Kasumi-1 (cell line): ENCODE results near the gene FGF14.

Experiments used
- DNase-seq, 2 experiments: peaks; one replicate each; lab custom pipeline; 2025; lab: John Stamatoyannopoulos, UW

FGF14 gene

DNA sequence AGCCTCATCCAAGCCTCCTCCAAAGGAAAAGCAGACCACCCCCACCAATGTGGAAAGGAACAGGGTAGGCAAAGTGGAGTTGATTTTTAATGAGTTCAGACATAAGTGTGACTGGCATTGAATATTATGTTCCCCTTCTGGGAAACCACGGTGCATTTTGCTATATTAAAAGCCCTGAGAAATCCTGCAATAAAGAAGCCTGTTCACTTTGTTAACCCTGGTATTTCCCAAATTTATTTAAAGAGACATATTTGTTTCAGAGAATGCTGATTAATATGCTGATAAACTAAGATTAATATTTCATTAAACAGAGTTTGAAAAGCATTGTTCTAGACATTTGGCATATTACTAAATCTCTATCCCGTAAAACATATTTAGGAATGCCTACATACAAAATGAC is 151.4 kb downstream of the FGF14 start:
- no peak for DNase-seq

DNA sequence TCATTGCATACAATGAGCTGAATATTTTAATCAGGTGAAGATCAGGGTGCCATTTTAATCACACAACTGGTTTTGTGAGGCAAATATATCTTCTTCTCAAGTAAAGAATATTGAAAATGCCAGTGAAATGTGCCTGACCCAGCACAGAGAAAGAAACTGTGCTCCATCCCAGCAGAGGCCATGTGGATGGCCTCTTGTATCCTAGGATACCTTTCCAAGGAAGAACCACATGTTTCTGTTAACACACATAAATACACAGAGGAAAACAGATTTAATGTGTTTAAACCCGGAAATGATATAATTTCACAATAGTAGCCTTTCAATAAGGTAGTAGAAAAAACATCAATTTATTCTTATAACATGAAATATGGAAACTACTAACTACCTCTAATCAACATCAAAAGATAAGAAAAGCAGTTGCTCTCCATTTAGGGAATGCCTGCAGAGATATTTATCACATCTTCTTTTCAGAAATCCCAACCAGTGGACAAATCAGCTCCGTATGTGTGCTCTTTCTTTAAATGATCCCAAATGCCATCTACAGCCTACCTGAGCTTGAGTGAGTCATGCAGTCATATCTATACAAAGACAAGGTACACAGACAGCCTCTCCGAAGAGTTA is 157.1 kb downstream of the FGF14 start:
- DNase-seq: no peak

DNA sequence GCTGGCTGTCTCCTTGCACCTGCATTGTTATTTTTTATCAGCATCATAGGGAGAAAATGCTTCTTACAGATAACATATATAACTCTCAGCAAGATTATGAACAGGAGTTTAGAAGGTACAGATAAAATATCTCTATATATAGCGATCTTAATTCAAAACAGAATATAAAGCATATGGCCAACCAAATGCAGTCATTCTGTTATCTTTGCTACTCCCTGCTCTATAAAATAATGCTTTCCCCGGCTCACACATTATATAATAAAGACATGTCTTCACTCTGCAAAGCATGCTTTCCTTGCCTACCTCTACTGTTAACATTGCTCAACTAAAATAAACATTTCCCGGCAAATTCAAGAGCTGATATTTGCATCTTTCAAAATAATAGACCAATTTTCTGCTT is 161.7 kb downstream of the FGF14 start:
- DNase-seq: no peak

DNA sequence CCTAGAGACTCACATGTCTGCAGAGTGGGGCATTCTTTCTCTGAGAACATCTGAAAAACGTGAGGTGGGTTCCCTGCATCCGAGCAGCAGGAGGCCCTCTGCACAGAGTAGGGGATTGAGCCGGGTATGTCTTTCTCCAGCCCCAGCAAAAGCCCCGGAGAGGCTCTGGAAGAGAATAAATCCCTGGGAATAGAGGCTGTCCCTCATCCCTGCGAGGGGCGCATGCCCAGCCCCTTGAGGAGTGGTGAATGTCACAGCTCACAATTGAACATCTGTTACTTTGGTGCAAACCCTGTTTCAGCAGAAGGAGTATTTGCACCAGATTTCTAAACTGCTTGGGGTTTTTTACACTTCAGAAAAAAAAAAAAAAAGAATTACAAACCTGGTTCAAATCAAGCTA is 164.6 kb downstream of the FGF14 start:
- DNase-seq: no peak

DNA sequence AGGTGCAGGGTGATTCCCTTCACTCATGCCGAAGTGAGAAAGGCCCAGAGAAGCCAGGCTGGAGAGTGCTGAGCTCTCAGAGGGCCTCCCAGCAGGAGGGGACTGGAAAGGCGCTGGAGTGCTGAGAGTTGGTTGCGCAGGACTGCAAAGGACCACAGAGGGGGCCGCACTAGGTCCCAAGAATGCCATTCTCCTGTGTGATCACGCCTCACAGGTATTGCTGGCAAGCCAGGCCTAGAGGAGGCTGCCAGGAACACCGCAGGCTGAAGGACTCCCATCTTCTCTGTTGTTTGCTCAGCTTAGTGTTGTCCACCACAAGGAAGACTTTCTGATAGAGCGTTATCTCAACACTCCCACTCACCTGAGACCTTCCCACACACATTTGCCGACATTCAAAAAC is 165.0 kb downstream of the FGF14 start:
- no peak for DNase-seq

DNA sequence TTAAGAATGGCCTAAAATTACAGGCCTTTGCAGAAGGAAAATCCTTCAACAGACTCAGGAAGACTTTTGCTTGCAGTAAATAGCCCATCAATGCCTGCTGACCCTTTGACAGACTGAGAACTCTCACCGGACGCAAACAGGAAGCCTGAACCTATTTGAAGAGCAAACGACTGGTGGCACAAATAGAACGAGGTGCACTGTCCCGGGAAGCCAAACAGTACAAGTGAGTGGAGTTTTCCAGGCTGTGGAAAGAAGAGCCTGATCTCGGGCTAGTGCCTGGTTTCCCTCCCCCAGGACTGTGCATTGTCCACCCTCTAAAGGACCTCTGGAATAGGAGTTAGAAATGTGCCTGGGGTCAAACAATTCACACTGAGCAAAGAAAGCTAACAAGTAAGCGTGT is 165.5 kb downstream of the FGF14 start:
- DNase-seq: no peak

DNA sequence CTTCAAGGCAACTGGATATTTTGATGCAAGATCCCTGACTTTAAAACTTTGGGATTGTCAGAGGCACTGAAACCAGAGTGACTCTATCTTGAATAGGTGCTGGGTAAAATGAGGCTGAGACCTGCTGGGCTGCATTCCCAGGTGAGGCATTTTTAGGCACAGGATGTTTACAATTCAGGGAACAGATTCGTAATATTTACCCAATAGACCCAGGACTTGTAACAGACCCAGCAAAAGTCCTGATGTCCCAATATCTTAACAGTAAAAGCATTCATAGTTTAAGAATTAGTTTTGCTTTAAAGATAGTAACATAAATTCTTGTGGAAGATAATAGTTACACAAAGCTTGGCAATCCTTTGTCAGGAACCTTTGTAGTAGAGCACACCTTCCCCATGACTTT is 166.2 kb downstream of the FGF14 start:
- no peak for DNase-seq

DNA sequence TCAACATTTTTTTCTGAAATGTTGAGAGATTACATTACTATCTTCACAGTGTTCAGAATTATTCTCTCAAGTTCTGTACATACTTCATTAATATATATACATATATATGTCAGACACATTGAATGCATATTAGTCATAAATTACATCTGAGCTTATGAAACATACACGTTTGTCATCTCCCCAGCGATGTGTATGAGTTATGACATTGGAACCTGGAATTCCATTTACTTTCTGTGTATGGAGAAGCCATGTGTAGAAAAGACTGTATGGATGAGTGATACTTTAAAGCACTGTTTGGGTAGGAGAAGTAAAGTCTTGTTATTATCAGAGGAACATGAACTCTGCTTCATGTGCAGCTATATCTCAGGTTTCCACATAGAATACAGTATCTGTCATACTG is 167.2 kb downstream of the FGF14 start:
- no peak for DNase-seq

DNA sequence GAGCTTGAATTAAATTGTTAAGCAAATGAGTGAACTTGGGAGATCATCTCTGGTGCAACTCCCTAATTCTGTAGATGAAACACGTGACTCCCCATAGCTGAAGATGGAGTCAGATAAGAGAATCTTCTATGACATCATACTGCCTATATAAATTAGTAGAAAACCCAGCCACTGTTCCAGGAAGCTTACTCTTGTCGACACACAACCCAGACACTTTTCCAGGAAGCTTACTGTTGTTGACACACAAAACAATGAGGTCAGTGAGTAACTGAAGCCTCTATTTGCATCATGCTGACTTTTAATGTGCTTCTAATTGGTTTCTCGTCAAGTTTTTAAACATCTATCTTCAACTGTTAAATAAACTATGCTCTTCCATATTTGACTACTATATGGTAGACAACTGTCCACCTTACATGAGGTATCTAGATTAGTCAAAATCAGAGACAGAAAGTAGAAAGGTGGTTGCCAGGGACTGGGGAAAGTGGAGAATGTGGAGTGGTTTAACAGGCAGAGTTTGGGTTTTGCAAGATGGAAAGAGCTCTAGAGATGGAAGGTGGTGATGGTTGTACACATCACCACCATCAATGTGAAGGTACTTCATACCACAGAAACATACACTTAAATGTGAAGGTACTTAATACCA is 168.2 kb downstream of the FGF14 start:
- DNase-seq: no peak

DNA sequence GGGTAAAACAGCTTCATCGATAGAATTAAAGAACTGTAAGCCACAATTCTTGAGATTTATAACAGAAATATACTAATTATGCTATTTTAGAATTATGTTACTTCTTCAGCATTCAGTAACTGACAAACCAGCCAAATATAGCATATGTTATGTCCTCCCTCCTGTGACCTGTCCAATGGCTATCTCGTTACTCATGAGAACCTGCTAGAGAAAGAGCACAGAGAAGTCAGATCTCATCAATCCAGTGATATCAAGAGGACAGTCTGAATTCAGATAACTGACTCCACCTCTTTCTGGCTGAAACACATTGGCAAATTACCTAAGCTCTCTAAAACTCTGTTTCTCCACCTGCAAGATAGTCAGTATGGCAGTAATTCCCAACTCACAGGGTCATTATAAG is 170.4 kb downstream of the FGF14 start:
- DNase-seq: no peak

DNA sequence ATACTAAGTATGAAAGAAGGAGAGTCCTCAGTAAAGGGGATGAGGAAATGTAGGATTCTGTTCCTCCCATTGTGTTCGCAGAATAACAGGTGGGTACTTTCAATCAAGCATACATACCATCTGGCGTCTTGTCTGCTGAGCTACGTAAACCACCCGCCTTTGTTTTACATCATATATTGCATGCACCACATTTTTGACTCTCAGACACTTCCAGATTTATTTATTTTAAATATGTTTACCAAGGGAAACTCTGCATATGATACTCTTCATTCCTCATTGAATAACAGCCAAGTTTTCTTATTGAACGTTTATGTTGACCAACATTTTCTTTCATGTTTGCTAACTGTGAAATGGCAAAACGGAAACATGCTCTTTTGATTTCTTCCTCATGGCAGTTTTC is 174.1 kb downstream of the FGF14 start:
- DNase-seq: no peak

DNA sequence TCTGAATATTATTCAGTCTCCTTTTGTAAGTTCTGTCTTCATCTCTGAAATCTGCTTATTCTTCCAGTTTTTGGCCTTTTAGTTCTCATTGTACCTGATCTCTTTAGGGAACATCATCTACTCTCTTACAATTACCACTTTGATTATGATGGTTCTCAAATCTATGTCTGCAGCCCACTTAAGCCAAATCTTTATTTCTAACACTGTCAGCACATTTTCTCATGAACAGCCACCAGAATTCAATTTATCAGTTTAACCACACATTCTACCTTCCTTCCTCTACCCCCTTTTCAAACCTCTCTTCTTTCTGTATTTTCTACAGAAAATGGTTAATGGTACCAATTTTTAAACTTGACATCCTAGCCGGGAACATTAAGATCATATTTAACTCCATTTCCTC is 175.3 kb downstream of the FGF14 start:
- DNase-seq: no peak

DNA sequence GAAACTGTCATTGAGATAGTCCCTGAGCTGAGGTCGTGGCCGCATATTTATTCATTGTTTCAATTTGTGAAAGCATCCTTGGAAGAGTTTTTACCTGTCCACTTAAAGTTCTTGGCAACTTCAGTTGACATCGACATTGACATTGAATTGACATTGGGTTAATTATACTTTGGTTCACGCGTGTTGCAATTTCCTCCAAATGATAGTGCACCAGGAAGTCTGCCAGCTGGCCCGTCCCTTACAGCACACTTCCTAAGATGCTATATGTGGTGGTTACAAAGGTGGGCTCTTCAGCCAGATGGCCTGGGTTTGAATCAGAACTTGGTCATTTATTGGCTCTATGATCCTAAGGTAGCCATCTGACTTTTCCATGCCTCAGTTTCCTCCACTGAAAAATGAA is 176.0 kb downstream of the FGF14 start:
- DNase-seq: no peak

DNA sequence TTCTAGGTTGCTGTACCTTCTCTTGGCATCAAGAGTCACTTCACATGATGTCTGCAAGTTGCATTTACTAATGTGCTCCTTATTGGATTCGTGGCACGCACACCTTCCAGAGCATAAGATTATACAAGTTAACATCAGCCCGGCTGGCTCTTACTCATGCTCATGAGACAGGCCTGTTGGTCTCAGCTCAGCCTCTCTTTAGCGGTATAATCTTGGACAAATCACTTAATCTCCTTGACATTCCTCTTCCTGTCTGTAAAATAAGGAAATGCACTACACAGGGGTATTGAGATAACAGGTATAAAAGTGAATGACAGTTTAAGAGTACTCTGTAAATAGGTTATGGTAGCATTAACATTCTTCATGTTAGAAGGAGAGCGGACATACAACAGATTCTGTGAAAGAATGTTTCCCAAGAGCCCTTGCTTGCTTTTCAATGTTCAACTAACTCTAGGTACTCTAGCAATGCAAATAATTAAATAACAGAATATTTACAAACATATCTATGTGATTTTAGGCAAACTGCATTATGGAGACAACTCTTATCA is 181.1 kb downstream of the FGF14 start:
- no peak for DNase-seq

DNA sequence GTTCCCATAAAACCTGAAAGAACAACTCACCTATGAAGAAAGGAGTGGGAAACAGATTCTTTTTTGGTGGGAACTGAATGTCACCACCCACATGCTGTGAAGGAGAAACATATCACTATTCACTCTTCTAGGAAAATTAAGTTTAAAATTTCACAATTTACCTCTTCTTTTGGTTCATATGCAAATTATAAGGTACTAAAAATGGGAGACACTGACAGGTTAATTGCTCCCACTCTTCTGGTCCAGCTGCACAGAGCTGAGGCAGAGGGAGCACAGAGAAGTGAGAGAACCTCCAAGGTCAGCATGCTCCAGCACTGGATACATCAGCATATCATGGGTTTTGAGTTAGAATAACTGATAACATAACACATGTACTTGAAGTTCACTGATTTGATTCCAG is 186.9 kb downstream of the FGF14 start:
- no peak for DNase-seq

DNA sequence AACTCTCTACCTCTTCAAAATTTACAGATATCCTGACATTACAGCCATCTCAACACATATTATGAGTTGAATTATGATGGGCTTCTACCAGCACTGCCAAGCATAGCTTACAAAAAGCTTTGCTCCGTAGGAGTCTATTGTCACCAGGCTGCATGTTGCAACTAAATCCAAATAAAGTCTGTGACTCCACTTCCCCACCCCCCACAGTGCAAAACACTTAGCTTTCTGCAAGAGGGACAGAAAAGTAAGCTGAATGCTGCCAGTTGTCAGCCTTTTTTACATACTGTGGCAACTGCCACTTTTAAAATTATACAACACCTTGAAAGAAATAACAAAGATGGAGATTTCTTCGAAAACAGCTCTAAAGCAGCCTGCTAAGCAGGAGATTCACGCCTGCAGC is 189.1 kb downstream of the FGF14 start:
- no peak for DNase-seq

DNA sequence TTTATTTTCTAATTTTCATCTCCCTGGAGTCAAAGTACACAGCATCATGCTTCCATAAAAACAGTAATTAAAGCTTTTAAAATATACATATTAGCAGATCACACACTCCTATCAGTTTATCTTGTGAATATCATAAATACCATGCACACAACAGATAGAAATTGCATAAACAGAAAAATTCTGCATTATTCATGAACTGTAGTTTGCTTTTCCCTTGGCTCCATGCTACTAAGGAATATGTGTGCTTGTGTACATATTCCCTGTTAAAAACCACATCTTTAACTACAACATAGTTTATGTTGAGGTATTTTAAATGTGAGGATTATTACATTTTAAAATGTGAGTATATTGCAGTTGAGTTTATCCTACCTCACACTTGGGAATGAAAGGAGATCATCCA is 193.5 kb downstream of the FGF14 start:
- no peak for DNase-seq

DNA sequence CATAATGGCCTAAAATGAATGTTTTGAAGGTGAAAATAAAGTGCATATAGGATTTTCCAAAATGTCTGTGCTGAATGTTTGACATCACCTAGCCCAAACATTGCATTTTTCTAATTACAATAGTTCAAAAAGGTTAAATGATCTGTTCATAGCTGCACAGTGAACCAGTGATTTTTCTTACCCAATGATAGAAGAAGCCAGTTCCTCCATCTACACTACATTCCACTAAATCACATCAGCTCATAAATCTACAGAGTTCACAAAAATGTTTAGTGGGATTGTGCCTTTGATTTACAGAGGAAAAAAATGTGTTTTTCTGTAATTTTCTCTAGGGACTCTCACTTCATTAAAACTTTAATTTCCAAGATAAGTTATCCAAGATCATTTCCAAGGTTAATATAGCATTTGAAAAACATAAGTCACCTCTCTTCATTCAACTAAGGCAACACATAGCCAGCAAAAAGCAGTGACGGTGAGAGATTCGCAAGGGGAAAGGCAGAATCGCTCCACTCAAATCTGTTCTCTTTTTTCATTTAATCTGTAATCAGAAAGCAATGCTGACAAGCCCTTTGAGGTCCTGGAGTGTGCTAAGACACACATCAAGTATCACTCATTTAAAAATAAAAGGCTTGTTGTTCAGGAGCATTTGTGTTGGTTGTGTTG is 194.0 kb downstream of the FGF14 start:
- DNase-seq: no peak

DNA sequence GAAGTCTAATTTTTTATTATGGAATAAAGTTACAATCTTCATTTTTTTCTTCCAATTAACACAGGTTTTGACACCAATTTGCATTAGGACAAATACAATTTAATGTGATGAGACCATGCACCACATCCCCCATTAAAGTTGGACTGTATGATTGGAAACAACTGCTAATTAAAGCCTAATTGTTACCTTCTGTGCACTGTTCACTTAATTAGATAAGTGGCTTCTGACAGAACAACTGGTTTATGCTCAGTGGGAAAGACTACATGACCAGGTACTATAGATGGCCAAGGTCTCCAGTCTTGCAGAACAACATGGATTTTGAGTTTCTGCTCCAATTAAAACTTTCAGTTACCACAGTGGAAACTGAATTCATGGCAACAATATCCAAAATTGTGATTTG is 198.1 kb downstream of the FGF14 start:
- DNase-seq: no peak

DNA sequence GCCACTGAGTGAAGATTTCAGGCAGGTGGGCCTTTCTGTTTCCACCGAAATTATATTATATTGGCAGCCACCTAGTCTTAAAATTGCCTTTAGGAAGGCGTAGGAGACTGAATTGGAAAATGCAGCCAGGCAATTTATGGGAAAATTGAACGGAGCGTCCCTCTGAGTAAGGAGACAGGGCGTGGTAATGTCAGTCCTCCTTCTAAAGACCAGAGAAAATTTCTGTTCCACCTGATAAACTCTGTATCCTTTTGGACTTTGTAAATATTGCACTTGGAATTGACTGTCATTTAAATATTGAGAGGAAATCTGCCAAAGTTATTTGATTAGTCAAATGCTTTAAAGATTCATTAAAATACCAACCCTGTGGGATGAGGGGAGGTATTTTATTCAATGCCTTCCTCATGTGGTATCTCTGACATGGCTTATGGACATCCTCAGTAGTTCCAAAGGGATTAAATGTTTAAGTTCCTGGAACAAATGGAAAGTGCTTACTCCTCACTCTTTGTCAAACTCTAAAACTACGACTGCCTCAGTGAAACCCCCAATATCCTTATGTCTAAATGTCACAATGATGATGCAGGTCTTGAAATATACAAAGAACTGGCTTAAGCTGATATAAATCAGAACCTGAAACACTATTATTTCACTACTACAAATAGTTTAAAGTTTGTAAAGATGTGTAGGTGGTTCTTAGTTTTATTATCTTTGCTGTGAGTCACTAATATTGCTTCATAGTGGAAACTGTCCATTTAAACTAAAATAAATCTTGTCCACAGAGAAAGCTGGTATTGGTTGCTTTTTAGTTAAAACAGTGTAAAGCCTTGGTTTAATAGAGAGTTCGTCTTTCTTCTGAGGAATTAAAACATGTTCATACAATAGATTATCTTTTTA is 203.2 kb downstream of the FGF14 start:
- no peak for DNase-seq

DNA sequence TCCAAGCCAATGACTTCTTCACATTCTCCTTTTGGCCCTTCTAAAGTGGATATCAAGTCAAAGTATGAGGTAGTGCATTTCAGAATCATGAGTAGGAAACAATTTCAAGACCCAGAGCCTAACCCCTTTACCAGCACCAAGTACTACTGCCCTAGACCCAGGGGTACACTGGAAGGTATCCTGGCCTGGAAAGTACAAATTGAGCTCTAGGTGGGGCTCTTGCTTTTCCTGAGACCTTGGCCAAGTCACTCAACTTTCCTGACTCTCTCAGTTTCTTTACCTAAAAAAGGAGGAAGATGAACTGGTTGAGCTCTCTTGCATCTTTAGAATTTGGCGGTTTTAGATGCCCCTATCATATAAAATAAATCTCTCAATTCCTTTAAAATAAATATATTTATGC is 204.7 kb downstream of the FGF14 start:
- no peak for DNase-seq
